HepG2 (cell line): ENCODE measurements around the gene C1QTNF12. TPM values are rescaled to one million over a fixed set of nuclear protein-coding genes. Genes with fewer than 3 reads are reported as not detected.
A peak's percentile ranks its signal among the peaks of the same experiment; 100 is the strongest.

Source experiments
- GZF1 ChIP-seq: sonication (generic); formaldehyde crosslinking; IDR thresholded peaks from 2 replicates; pipeline ENCODE4 v1.5.1; 2020; ENCODE audit warnings: mild to moderate bottlenecking, missing genetic modification reagents
- HNF4G ChIP-seq, 2 experiments: sonication (generic) in 1 of 2; formaldehyde crosslinking in 1 of 2; IDR thresholded peaks; 2 replicates each; pipeline versions ENCODE4 v1.4.0 to v1.6.1; 2011 to 2020; ENCODE audit warnings: borderline replicate concordance in 2 of 2, low read depth in 2 of 2, mild to moderate bottlenecking in 2 of 2, low read length in 1 of 2, missing genetic modification reagents in 1 of 2, moderate library complexity in 1 of 2
- LCORL ChIP-seq, 2 experiments: fragments of 450-650 bp in 1 of 2; sonication (generic) in 1 of 2; formaldehyde crosslinking in 1 of 2; IDR thresholded peaks; 2 replicates each; pipeline versions ENCODE4 v1.5.0 to v1.6.1; 2017 to 2020; ENCODE audit warnings: antibody characterized with exemption in 1 of 2, missing genetic modification reagents in 1 of 2
- NFYC ChIP-seq: IDR thresholded peaks from 2 replicates; pipeline ENCODE4 v1.6.1; 2016; ENCODE audit warnings: missing genetic modification reagents, missing compliant biosample characterization
- POGZ ChIP-seq: sonication (generic); formaldehyde crosslinking; IDR thresholded peaks from 2 replicates; pipeline ENCODE4 v1.4.0; 2020; ENCODE audit warnings: mild to moderate bottlenecking, missing genetic modification reagents
- RBAK ChIP-seq: sonication (generic); formaldehyde crosslinking; IDR thresholded peaks from 2 replicates; pipeline ENCODE4 v1.5.1; 2020; ENCODE audit warnings: mild to moderate bottlenecking, missing genetic modification reagents
- SNAI1 ChIP-seq: sonication (generic); formaldehyde crosslinking; IDR thresholded peaks from 2 replicates; pipeline ENCODE4 v1.5.0; 2020; ENCODE audit warnings: mild to moderate bottlenecking, missing genetic modification reagents, borderline replicate concordance
- SOX6 ChIP-seq, 2 experiments: fragments of 450-650 bp in 1 of 2; sonication (generic) in 1 of 2; formaldehyde crosslinking in 1 of 2; IDR thresholded peaks; 2 replicates each; pipeline versions ENCODE4 v1.4.0 to v1.6.1; 2017 to 2020; ENCODE audit warnings: antibody characterized with exemption in 1 of 2, mild to moderate bottlenecking in 1 of 2, missing genetic modification reagents in 1 of 2
- ZBTB7B ChIP-seq: sonication (generic); formaldehyde crosslinking; IDR thresholded peaks from 2 replicates; pipeline ENCODE4 v1.4.0; 2020; ENCODE audit warnings: missing genetic modification reagents
- ZFP82 ChIP-seq: sonication (generic); formaldehyde crosslinking; IDR thresholded peaks from 2 replicates; pipeline ENCODE4 v1.5.1; 2020; ENCODE audit warnings: mild to moderate bottlenecking, missing genetic modification reagents, borderline replicate concordance
- ZKSCAN8 ChIP-seq: IDR thresholded peaks from 2 replicates; pipeline ENCODE4 v1.6.1; 2016; ENCODE audit warnings: borderline replicate concordance, missing genetic modification reagents, missing compliant biosample characterization
- ZNF205 ChIP-seq: IDR thresholded peaks from 2 replicates; pipeline ENCODE4 v1.6.1; 2018; ENCODE audit warnings: missing biosample characterization, missing genetic modification reagents
- ZNF629 ChIP-seq: sonication (generic); formaldehyde crosslinking; conservative IDR thresholded peaks from 2 replicates; pipeline ENCODE4 v1.5.0; 2020; ENCODE audit warnings: missing genetic modification reagents
- ZNF672 ChIP-seq: sonication (generic); formaldehyde crosslinking; IDR thresholded peaks from 2 replicates; pipeline ENCODE4 v1.8.1; 2022; ENCODE audit warnings: missing genetic modification reagents
- ZNF747 ChIP-seq: sonication (generic); formaldehyde crosslinking; IDR thresholded peaks from 2 replicates; pipeline ENCODE4 v1.8.1; 2023; ENCODE audit warnings: missing genetic modification reagents, mild to moderate bottlenecking, borderline replicate concordance
- ZNF891 ChIP-seq: sonication (generic); formaldehyde crosslinking; IDR thresholded peaks from 2 replicates; pipeline ENCODE4 v1.5.0; 2020; ENCODE audit warnings: mild to moderate bottlenecking, missing genetic modification reagents
- polyA plus RNA-seq, 8 experiments: library from polyadenylated mRNA; depleted of rRNA in 3 of 8; stranded (reverse) in 7 of 8; unstranded in 1 of 8; fragments of >200 nt; fragmentation: Illumina TruSeq in 4 of 8; extraction: Trizol in 4 of 8; gene quantifications; 2 replicates each; pipeline versions ENCODE4 v1.2.1 to v1.2.3, GENCODE V29; 2011 to 2016; ENCODE audit warnings: low read depth in 4 of 8, missing spikeins in 1 of 8, mixed read lengths in 1 of 8; ENCODE audit not compliant: insufficient read depth in 1 of 8
- total RNA-seq, 5 experiments: library from RNA; depleted of rRNA; stranded (reverse); fragments of >200 nt; fragmentation: Illumina TruSeq; extraction: Trizol; gene quantifications; 2 replicates each; pipeline ENCODE4 v1.2.3, GENCODE V29; 2016; ENCODE audit warnings: low read depth in 1 of 5
- TF ChIP-seq, protein P1 (sequence below): sonication (generic); formaldehyde crosslinking; IDR thresholded peaks from 2 replicates; pipeline ENCODE4 v1.5.1; 2020; ENCODE audit warnings: mild to moderate bottlenecking, missing genetic modification reagents
- TF ChIP-seq, protein P2 (sequence below), 2 experiments: sonication (generic) in 1 of 2; formaldehyde crosslinking in 1 of 2; IDR thresholded peaks; 2 replicates each; pipeline versions ENCODE4 v1.4.0 to v1.6.1; 2018 to 2020; ENCODE audit warnings: missing genetic modification reagents in 2 of 2, borderline replicate concordance in 1 of 2, low read depth in 1 of 2, mild to moderate bottlenecking in 1 of 2, missing biosample characterization in 1 of 2
- TF ChIP-seq, protein P3 (sequence below): sonication (generic); formaldehyde crosslinking; IDR thresholded peaks from 2 replicates; pipeline ENCODE4 v1.4.0; 2020; ENCODE audit warnings: mild to moderate bottlenecking, missing genetic modification reagents
- TF ChIP-seq, protein P4 (sequence below): sonication (generic); formaldehyde crosslinking; IDR thresholded peaks from 2 replicates; pipeline ENCODE4 v1.5.0; 2020; ENCODE audit warnings: missing genetic modification reagents, mild to moderate bottlenecking, borderline replicate concordance

Gene C1QTNF12
- total and polyA plus RNA-seq, 2 of the 13 experiments (the other 11 are each of a cell fraction or from before 2014, with no cell fraction given) = 0.18 to 0.64 TPM

DNA sequence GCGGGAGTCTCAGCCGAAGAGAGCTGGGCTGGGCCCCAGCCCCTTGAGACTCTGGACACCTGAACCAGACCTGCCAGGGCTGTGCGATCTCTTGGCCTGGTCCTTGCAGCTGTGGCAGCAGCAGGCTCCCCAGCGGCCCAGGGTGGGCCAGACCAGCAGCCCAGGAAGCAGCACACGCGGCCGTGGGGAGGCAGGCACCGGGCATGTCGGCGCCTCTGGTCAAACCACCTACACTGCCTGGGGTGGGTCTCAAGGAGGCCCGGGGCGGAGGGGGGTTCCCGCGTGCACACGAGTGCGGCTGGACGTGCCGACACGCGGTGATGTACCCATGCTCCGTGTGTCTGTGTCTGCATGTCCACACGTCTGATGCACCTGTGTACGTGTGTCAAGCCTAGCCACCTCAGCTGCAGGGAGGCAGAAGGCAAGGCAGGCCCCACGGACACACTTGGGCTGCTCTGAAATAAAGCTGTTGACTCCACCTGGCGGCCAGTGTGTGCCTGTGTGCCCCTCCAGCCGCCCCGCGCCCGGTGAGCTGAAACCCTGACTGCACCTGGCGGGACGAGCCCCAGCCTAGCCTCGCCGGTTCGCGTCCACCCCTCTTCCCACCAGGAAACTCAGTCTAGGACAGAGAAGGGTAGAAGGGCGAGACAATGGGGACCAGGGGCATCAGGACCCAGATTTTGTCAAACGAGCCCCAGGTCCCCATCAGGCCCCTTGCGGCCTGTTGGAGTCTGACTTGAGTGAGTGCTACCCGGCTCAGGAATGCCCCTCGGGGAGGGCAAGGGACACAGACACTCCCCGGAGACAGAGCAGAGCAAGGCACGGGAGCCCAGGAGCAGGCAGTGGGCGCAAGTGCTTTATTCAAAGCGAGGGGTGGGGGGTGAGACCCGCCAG, 45.3 kb upstream of the C1QTNF12 start (continued):
- TF ChIP-seq, protein P1, sequence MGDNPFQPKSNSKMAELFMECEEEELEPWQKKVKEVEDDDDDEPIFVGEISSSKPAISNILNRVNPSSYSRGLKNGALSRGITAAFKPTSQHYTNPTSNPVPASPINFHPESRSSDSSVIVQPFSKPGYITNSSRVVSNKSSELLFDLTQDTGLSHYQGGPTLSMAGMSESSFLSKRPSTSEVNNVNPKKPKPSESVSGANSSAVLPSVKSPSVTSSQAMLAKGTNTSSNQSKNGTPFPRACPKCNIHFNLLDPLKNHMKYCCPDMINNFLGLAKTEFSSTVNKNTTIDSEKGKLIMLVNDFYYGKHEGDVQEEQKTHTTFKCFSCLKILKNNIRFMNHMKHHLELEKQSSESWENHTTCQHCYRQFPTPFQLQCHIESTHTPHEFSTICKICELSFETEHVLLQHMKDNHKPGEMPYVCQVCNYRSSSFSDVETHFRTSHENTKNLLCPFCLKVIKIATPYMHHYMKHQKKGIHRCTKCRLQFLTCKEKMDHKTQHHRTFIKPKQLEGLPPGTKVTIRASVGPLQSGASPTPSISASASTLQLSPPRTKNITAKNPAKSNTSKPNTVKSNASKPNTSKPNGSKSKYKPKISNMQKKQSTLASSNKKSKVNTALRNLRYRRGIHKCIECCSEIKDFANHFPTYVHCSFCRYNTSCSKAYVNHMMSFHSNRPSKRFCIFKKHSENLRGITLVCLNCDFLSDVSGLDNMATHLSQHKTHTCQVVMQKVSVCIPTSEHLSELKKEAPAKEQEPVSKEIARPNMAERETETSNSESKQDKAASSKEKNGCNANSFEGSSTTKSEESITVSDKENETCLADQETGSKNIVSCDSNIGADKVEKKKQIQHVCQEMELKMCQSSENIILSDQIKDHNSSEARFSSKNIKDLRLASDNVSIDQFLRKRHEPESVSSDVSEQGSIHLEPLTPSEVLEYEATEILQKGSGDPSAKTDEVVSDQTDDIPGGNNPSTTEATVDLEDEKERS (CRISPR knock-in tag) = no peak
- TF ChIP-seq ZBTB7B (CRISPR knock-in tag) = 0 out of 2 replicates have a peak, but pooled peaks have one; percentile 26
- TF ChIP-seq LCORL (IDR thresholded peaks at IDR 0.05) = no peak
- TF ChIP-seq LCORL (CRISPR knock-in tag; IDR thresholded peaks at IDR 0.05) = 0 out of 2 replicates have a peak, but pooled peaks have one; percentile 65
- TF ChIP-seq ZNF629 (CRISPR knock-in tag) = no peak
- TF ChIP-seq, protein P2, sequence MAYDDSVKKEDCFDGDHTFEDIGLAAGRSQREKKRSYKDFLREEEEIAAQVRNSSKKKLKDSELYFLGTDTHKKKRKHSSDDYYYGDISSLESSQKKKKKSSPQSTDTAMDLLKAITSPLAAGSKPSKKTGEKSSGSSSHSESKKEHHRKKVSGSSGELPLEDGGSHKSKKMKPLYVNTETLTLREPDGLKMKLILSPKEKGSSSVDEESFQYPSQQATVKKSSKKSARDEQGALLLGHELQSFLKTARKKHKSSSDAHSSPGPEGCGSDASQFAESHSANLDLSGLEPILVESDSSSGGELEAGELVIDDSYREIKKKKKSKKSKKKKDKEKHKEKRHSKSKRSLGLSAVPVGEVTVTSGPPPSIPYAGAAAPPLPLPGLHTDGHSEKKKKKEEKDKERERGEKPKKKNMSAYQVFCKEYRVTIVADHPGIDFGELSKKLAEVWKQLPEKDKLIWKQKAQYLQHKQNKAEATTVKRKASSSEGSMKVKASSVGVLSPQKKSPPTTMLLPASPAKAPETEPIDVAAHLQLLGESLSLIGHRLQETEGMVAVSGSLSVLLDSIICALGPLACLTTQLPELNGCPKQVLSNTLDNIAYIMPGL (CRISPR knock-in tag; IDR thresholded peaks at IDR 0.05; ENCODE audit: borderline replicate concordance in 1 of 2, low read depth in 1 of 2) = peak in 1 of 2 experiments; percentile 83; a peak in 2 of 4 replicates
- TF ChIP-seq SNAI1 (CRISPR knock-in tag) = 0 out of 2 replicates have a peak, but pooled peaks have one; percentile 43
- no peak for TF ChIP-seq HNF4G (IDR thresholded peaks at IDR 0.05; ENCODE audit: borderline replicate concordance, low read depth, low read length)
- no peak for TF ChIP-seq HNF4G (CRISPR knock-in tag; IDR thresholded peaks at IDR 0.05; ENCODE audit: borderline replicate concordance, low read depth)
- TF ChIP-seq, protein P3, sequence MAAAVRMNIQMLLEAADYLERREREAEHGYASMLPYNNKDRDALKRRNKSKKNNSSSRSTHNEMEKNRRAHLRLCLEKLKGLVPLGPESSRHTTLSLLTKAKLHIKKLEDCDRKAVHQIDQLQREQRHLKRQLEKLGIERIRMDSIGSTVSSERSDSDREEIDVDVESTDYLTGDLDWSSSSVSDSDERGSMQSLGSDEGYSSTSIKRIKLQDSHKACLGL (CRISPR knock-in tag) = no peak
- TF ChIP-seq ZNF747 (CRISPR knock-in tag) = 0 out of 2 replicates have a peak, but pooled peaks have one; percentile 42
- no peak for TF ChIP-seq SOX6 (IDR thresholded peaks at IDR 0.05)
- TF ChIP-seq SOX6 (CRISPR knock-in tag; IDR thresholded peaks at IDR 0.05) = no peak; the same call in 1 of the 2 replicates
- no peak for TF ChIP-seq ZKSCAN8 (CRISPR knock-in tag)
- TF ChIP-seq GZF1 = no peak
- TF ChIP-seq ZNF205 (CRISPR knock-in tag) = no peak
- TF ChIP-seq, protein P4, sequence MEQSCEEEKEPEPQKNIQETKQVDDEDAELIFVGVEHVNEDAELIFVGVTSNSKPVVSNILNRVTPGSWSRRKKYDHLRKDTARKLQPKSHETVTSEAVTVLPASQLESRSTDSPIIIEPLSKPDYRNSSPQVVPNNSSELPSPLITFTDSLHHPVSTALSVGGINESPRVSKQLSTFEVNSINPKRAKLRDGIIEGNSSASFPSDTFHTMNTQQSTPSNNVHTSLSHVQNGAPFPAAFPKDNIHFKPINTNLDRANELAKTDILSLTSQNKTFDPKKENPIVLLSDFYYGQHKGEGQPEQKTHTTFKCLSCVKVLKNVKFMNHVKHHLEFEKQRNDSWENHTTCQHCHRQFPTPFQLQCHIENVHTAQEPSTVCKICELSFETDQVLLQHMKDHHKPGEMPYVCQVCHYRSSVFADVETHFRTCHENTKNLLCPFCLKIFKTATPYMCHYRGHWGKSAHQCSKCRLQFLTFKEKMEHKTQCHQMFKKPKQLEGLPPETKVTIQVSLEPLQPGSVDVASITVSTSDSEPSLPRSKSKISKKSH (CRISPR knock-in tag) = 0 out of 2 replicates have a peak, but pooled peaks have one; percentile 41
- no peak for TF ChIP-seq NFYC (CRISPR knock-in tag)
- TF ChIP-seq ZNF672 (CRISPR knock-in tag) = 0 out of 2 replicates have a peak, but pooled peaks have one; percentile 25
- TF ChIP-seq POGZ (CRISPR knock-in tag) = 0 out of 2 replicates have a peak, but pooled peaks have one; percentile 12
- no peak for TF ChIP-seq RBAK (CRISPR knock-in tag)
- TF ChIP-seq ZNF891 (CRISPR knock-in tag) = 0 out of 2 replicates have a peak, but pooled peaks have one; percentile 21
- TF ChIP-seq ZFP82 (CRISPR knock-in tag) = no peak
